Activated B cell treated with CpG ODN at 0.5 μM for 24 hours (primary cell): Measurements from ENCODE around the gene CCDC54. TPM values are rescaled to one million over a fixed set of nuclear protein-coding genes. Genes with fewer than 3 reads are reported as not detected.

Experiments used
- ATAC-seq: fragments of 200-7000 bp; cut with Tn5 transposase; one replicate; pipeline ENCODE4 v1.10.0; 2021; ENCODE audit warnings: low read depth, mild to moderate bottlenecking, moderate library complexity
- CTCF ChIA-PET: fragments of 350-600 bp; sonication (Branson Sonifier 250); formaldehyde crosslinking; loops from one replicate; lab custom pipeline; 2021; ENCODE audit warnings: antibody characterized with exemption; lab: Charles Lee
- POLR2A ChIA-PET: fragments of 350-600 bp; sonication (Branson Sonifier 250); formaldehyde crosslinking; loops from one replicate; lab custom pipeline; 2021; ENCODE audit warnings: antibody characterized with exemption; lab: Charles Lee
- DNase-seq: peaks from one replicate; pipeline ENCODE4 v3.0.0; 2022
- H3K27ac Mint-ChIP-seq: one replicate; pipeline ENCODE4 v1.8.0; 2020; ENCODE audit warnings: mixed read lengths
- H3K27me3 Mint-ChIP-seq: one replicate; pipeline ENCODE4 v1.8.0; 2021; ENCODE audit warnings: mixed read lengths
- H3K36me3 Mint-ChIP-seq: one replicate; pipeline ENCODE4 v1.8.0; 2021; ENCODE audit warnings: low read depth, mixed read lengths
- H3K4me1 Mint-ChIP-seq: one replicate; pipeline ENCODE4 v1.8.0; 2021; ENCODE audit warnings: mixed read lengths
- H3K4me3 Mint-ChIP-seq: one replicate; pipeline ENCODE4 v1.8.0; 2020; ENCODE audit warnings: mild to moderate bottlenecking, mixed read lengths
- H3K9me3 Mint-ChIP-seq: one replicate; pipeline ENCODE4 v1.8.0; 2020; ENCODE audit warnings: mixed read lengths
- CTCF ChIP-seq: fragments of 200-600 bp; IDR thresholded peaks from one replicate; pipeline ENCODE4 v1.8.0; 2022; ENCODE audit warnings: antibody characterized with exemption, mild to moderate bottlenecking
- intact Hi-C: fragments of 100-400 bp; cut with micrococcal nuclease; formaldehyde crosslinking; loops from one replicate; pipeline ENCODE4 v1.15.1; 2024
- total RNA-seq: library from RNA; stranded (reverse); gene quantifications from 2 replicates; pipeline ENCODE4 v1.2.3, GENCODE V29; 2022

The CCDC54 gene
- total RNA-seq, 1 donor from 2014 or later: not detected

- ChIA-PET CTCF (no interaction called here), POLR2A (no interaction called here)
- no peaks in the 10 kb centered on the region for H3K27me3 Mint-ChIP-seq
- DNase-seq (no peak), ATAC-seq (no peak)
- H3K36me3 Mint-ChIP-seq: no peaks in the 10 kb centered on the region
- H3K4me3 Mint-ChIP-seq: no peak overlapping the region
- H3K9me3 Mint-ChIP-seq: no peaks in the 10 kb centered on the region
- no peaks in the 10 kb centered on the region for H3K4me1 Mint-ChIP-seq
- intact Hi-C loops: no loop called here
- TF ChIP-seq CTCF: no peak
- no peak overlapping the region for H3K27ac Mint-ChIP-seq
These were observed 30.7 kb upstream of the CCDC54 start for GRCh38 chr3:107346564-107346963.

GRCh38 chr3:107347751-107348150 is 29.5 kb upstream of the CCDC54 start:
- ATAC-seq: no peak
- H3K4me3 Mint-ChIP-seq: no peak overlapping the region
- H3K27ac Mint-ChIP-seq: no peak overlapping the region
- no peaks in the 10 kb centered on the region for H3K36me3 Mint-ChIP-seq
- no peak for DNase-seq
- intact Hi-C loops: no loop called here
- H3K9me3 Mint-ChIP-seq: no peaks in the 10 kb centered on the region
- H3K27me3 Mint-ChIP-seq: no peaks in the 10 kb centered on the region
- no peak for TF ChIP-seq CTCF
- POLR2A ChIA-PET: no interaction called here
- CTCF ChIA-PET: no interaction called here
- no peaks in the 10 kb centered on the region for H3K4me1 Mint-ChIP-seq

- ChIA-PET POLR2A (no interaction called here), CTCF (no interaction called here)
These were observed 20.5 kb upstream of the CCDC54 start for GRCh38 chr3:107356706-107357105.

GRCh38 chr3:107361633-107362032 is 15.6 kb upstream of the CCDC54 start:
- no peaks in the 10 kb centered on the region for H3K4me1 Mint-ChIP-seq
- peaks cover 2% of the 10 kb centered on the region for H3K27me3 Mint-ChIP-seq
- no peak overlapping the region for H3K27ac Mint-ChIP-seq
- intact Hi-C loops: no loop called here
- H3K4me3 Mint-ChIP-seq: no peak overlapping the region
- CTCF ChIA-PET: no interaction called here
- H3K9me3 Mint-ChIP-seq: no peaks in the 10 kb centered on the region
- no peak for TF ChIP-seq CTCF
- H3K36me3 Mint-ChIP-seq: no peaks in the 10 kb centered on the region
- DNase-seq (no peak), ATAC-seq (no peak)
- POLR2A ChIA-PET: no interaction called here

More at GRCh38 chr3:107356706-107357105, 20.5 kb upstream of the CCDC54 start:
- ATAC-seq: no peak
- peaks cover 6% of the 10 kb centered on the region for H3K27me3 Mint-ChIP-seq
- TF ChIP-seq CTCF: no peak
- H3K27ac Mint-ChIP-seq: no peak overlapping the region
- intact Hi-C loops: no loop called here
- DNase-seq: no peak
- no peak overlapping the region for H3K4me3 Mint-ChIP-seq
- no peaks in the 10 kb centered on the region for H3K9me3 Mint-ChIP-seq
- H3K36me3 Mint-ChIP-seq: no peaks in the 10 kb centered on the region
- H3K4me1 Mint-ChIP-seq: no peaks in the 10 kb centered on the region

GRCh38 chr3:107365051-107365450 is 12.2 kb upstream of the CCDC54 start:
- Mint-ChIP-seq H3K36me3 (no peaks in the 10 kb centered on the region), H3K27me3 (peaks cover 2% of the 10 kb centered on the region), H3K9me3 (no peaks in the 10 kb centered on the region), H3K4me1 (no peaks in the 10 kb centered on the region), H3K27ac (no peak overlapping the region), H3K4me3 (no peak overlapping the region)
- intact Hi-C loops: no loop called here
- POLR2A ChIA-PET: no interaction called here
- CTCF ChIA-PET: no interaction called here
- no peak for TF ChIP-seq CTCF
- ATAC-seq (no peak), DNase-seq (no peak)
